GM13976 (cell line): ENCODE data around the gene RFX6.

ENCODE experiments used
- DNase-seq: peaks from one replicate; pipeline ENCODE4 v3.0.0; 2012; ENCODE audit warnings: low spot score
- CTCF ChIP-seq: IDR thresholded peaks from 2 replicates; pipeline ENCODE4 v1.5.1; 2012; ENCODE audit warnings: borderline replicate concordance, mild to moderate bottlenecking; ENCODE audit not compliant: insufficient read depth; ENCODE audit errors: extremely low read depth, missing control alignments, control extremely low read depth
- in situ Hi-C: fragments of 300-500 bp; cut with MboI; formaldehyde crosslinking; loops from one replicate; pipeline ENCODE4 v1.12.0; 2022; ENCODE audit warnings: low sequenced_read_pairs, mixed read lengths, inconsistent platforms; ENCODE audit not compliant: unreplicated experiment

RFX6 gene

GRCh38 chr6:116938305-116938704, 61.3 kb downstream of the RFX6 start:
- no peak for TF ChIP-seq CTCF
- in situ Hi-C loops: no loop called here
- DNase-seq: no peak

GRCh38 chr6:116941727-116942126, 64.7 kb downstream of the RFX6 start:
- in situ Hi-C loops: no loop called here
- DNase-seq: no peak
- no peak for TF ChIP-seq CTCF

- no peak for DNase-seq
- in situ Hi-C loops: no loop called here
- no peak for TF ChIP-seq CTCF
These were observed 68.8 kb downstream of the RFX6 start for GRCh38 chr6:116945809-116946208.

- in situ Hi-C loops: no loop called here
- no peak for TF ChIP-seq CTCF
- DNase-seq: no peak
These were observed 71.7 kb downstream of the RFX6 start for GRCh38 chr6:116948533-116949304.

- no peak for TF ChIP-seq CTCF
- in situ Hi-C loops: no loop called here
- DNase-seq: no peak
These were observed 72.9 kb downstream of the RFX6 start for GRCh38 chr6:116949964-116950363.

- no peak for DNase-seq
- TF ChIP-seq CTCF: no peak
- in situ Hi-C loops: no loop called here
These were observed 77.3 kb downstream of the RFX6 start for GRCh38 chr6:116954335-116954734.
